GM19193 (cell line): ENCODE results near the gene IPO9.

Source experiments
- POLR2A ChIP-seq: IDR thresholded peaks from 4 replicates; pipeline ENCODE4 v1.6.1; 2011; ENCODE audit not compliant: insufficient read depth, insufficient read length; ENCODE audit errors: extremely low read depth

Gene IPO9

GRCh38 chr1:201793306-201793925 is 35.5 kb upstream of the IPO9 start:
- no peak for TF ChIP-seq POLR2A

- TF ChIP-seq POLR2A, result no peak
Observed at GRCh38 chr1:201795066-201795465, 33.9 kb upstream of the IPO9 start.

DNA sequence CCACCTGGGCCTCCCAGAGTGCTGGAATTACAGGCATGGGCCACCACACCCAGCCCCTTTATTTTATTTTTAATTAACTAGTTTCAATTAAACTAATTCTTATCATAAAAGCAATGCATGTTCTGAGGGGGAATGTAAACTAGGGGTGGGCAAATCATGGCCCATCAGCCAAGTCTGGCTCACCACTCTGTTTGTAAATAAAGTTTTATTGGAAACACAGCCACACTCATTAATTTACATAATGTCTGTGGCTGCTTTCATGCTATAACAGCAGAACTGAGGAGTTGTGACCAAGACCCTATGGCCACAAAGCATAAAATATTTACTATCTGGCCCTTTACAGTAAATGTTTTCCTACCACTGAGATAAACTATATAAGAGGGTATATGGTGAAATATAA is 28.7 kb upstream of the IPO9 start:
- no peak for TF ChIP-seq POLR2A

DNA sequence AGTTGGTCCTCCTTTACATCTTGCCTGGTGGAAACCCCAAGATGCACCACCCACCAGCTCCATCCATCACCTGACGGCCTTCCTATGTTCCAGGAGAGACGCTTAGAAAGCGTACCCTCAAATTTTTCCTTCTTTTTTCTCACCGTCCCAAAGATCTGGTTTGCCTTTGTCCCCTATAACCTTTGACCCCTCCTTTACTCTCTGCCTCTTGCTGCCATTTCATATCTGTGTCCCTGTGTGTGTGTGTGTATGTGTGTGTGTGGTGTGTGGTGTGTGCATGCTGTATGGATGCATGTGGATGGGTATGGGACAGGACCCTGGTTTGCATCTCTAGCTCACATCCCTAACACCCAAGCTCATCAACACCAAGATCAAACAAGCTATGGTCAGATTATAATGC is 22.2 kb upstream of the IPO9 start:
- no peak for TF ChIP-seq POLR2A

- no peak for TF ChIP-seq POLR2A
Observed at GRCh38 chr1:201807958-201808632, 20.9 kb upstream of the IPO9 start.

GRCh38 chr1:201808633-201808990 is 20.3 kb upstream of the IPO9 start:
- no peak for TF ChIP-seq POLR2A

DNA sequence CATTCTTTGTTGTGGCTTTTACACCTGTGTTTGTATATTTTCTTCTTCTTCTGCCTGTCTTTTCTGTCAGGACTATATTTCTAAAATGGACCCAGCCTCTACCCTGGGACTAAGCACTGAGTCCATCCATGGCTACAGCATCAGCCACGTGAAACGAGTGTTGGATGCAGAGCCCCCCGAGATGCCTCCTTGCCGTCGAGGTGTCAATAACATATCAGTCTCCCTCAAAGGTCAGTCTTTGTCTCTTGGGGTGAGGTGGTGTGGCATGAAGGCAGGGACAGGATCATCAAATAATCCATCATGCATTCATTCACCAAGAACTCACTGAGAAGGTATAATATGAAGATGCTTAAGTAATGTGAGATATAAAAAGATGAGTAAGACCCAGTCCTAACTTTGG is 19.1 kb upstream of the IPO9 start:
- no peak for TF ChIP-seq POLR2A

DNA sequence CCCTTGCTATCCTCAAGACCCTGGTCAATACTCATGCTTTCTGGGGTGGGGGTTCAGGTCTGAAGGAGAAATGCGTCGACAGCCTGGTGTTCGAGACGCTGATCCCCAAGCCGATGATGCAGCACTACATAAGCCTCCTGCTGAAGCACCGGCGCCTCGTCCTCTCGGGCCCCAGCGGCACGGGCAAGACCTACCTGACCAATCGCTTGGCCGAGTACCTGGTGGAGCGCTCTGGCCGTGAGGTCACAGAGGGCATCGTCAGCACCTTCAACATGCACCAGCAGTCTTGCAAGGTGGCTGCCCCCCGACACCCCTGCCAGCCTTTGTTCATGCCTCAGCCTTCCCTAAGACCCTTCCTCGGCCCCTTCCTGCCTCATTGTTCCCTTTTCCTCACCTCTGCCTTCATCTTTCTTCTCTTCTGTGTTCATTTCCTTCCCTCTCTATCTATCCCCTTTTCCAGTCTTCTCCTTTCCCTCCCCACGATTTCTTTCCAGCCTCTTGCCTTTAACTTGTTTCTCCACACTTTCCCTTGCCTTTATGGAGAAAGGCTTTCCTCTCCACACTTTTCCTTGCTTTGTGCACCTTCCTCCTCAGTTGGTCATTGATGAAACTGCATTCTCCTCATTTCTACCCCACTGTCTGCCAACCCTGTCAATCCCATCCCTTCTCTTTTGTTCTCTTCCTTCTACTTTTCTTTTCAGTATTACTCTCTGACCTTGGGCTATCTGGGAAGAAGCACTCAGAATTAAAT is 18.3 kb upstream of the IPO9 start:
- no peak for TF ChIP-seq POLR2A

- no peak for TF ChIP-seq POLR2A
Observed at GRCh38 chr1:201813226-201813625, 15.7 kb upstream of the IPO9 start.

GRCh38 chr1:201816309-201816854 is 12.6 kb upstream of the IPO9 start:
- TF ChIP-seq POLR2A, result no peak

DNA sequence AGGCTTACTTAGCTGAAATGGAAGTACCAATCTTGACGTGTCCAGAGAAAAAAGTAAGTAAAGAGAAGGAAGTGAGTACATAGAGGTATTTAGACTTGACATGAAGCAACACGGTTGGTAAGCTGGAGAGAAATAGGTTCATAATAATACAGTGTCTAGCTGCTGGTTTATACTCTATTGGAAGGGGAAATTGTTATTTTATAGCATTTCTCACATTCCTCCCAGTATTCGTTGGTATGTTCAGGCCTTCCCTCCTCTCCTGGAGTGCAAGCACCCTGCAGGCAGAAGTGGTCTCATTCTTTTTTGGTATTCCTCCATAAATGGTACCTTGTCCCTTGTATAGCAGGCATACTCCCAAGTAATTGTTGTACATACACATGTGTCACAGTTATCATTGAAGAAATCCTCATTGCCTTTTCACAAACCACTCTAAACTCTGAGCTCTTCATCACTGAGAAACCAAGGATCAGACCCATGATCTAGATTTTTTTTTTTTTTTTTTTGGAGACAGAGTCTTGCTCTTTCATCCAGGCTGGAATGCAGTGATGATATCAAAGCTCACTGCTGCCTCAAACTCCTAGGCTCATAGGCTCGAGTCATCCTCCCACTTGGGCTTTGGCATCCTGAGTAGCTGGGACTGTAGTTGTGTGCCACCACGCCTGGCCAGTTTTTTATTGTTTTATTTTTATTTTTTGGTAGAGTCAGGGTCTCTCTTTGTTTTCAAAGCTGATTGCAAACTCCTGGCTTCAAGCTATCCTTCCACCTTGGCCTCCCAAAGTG is 9.8 kb upstream of the IPO9 start:
- no peak for TF ChIP-seq POLR2A

DNA sequence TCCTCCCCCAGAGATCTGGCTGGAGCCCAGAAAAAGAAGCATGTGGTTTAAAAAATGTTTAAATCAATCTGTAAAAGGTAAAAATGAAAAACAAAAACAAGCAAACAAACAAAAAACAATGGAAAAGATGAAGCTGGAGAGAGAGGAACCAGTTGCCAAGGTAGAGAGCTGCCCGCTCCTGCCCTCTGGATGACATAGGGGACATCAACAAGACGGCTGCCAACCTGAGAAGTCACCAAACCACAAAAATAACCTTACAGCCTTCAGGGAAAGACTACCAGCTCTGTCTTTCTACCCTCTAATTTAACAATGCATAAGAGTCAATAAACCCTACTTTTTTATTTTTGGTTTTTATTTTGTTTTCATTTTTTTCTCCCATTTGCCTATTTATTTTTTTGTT is 8.5 kb upstream of the IPO9 start:
- no peak for TF ChIP-seq POLR2A

DNA sequence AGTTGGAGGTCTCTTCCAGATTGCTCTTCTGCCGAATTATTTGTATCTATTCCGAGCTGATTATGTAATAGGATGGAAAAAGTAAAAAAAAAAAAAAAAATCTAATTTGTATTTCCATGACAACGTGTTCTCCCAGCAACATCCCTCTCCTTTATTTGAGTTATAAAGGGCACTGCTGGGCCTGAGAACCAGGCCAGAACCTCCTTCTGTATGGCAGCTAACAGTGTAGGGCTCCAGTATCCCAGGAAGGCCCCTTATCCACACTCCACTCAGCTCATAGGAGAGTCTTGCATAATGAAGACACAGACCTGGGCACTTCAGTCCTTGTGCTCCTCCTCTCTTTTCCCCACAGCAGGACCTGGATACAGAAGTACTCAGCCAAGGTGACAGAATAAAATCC is 3.7 kb upstream of the IPO9 start:
- no peak for TF ChIP-seq POLR2A

DNA sequence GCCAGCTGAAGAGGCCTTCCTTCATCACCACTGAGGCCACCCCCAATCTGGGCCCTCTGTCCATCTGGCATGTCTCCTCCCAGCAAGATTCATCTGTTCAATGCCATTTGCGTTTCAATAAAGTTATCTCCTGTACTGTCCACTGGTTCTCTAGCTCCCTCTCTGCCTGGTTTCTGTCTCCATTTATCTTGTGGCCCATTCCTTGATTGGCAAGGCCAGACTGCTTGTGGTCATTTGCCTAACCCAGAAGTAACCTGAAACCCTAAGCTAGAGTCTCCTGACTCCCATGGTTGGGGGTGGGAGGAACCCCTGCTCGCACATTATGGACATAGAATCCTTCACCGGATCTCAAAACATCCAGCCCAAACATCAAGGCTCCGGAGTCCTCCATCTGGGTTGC is 2.1 kb upstream of the IPO9 start:
- TF ChIP-seq POLR2A, result no peak
